Vagina (tissue), 2 donors: ENCODE measurements around the gene CISTR. TPM values are rescaled to one million over a fixed set of nuclear protein-coding genes. Genes with fewer than 3 reads are reported as not detected.
A peak's percentile ranks its signal among the peaks of the same experiment; 100 is the strongest.

Experiments used
- DNase-seq, 2 donors: peaks; one replicate each; pipeline ENCODE4 v3.0.0-alpha.2; 2017; ENCODE audit errors: extremely low spot score in 2 of 2
- H3K27ac ChIP-seq: fragments of 200-600 bp; sonication (generic); one replicate; pipeline ENCODE4 v1.5.1; 2019
- H3K27me3 ChIP-seq: fragments of 200-600 bp; sonication (generic); one replicate; pipeline ENCODE4 v1.5.1; 2019
- H3K36me3 ChIP-seq, 2 donors: fragments of 200-600 bp; sonication (generic); one replicate each; pipeline ENCODE4 v1.5.1; 2017 to 2019
- H3K4me1 ChIP-seq: fragments of 200-600 bp; sonication (generic); one replicate; pipeline ENCODE4 v1.5.1; 2019
- H3K4me3 ChIP-seq, 2 donors: fragments of 200-600 bp; sonication (generic); 1 replicate in 1 of 2; 2 replicates in 1 of 2; pipeline ENCODE4 v1.5.1; 2016 to 2019
- H3K9me3 ChIP-seq: fragments of 200-600 bp; sonication (generic); one replicate; pipeline ENCODE4 v1.5.1; 2019
- POLR2A ChIP-seq, 2 donors: fragments of 450-650 bp; IDR thresholded peaks; one replicate each; pipeline ENCODE4 v1.6.1; 2017; ENCODE audit warnings: antibody characterized with exemption in 2 of 2, mild to moderate bottlenecking in 2 of 2, moderate library complexity in 2 of 2
- POLR2AphosphoS5 ChIP-seq, 2 donors: sonication (generic); formaldehyde crosslinking; IDR thresholded peaks; one replicate each; pipeline ENCODE4 v1.9.0; 2017; ENCODE audit warnings: antibody characterized with exemption in 2 of 2, mild to moderate bottlenecking in 2 of 2, low read depth in 1 of 2; ENCODE audit not compliant: insufficient read depth in 1 of 2
- intact Hi-C: fragments of 100-400 bp; cut with DNase I; formaldehyde crosslinking; loops from one replicate; pipeline ENCODE4 v1.15.1; 2023
- total RNA-seq: library from RNA; depleted of rRNA; stranded (reverse); fragments of >200 nt; gene quantifications from one replicate; pipeline ENCODE4 v1.2.3, GENCODE V29; 2016
- TF ChIP-seq, protein P1 (sequence below), 3 experiments: fragments of 450-650 bp in 2 of 3; fragments of 200-600 bp in 1 of 3; sonication (generic) in 1 of 3; IDR thresholded peaks; one replicate each; pipeline ENCODE4 v1.5.1; 2017 to 2019; ENCODE audit warnings: antibody characterized with exemption in 3 of 3, mild to moderate bottlenecking in 2 of 3, moderate library complexity in 2 of 3

Gene CISTR
- total RNA-seq, 1 donor from 2014 or later = not detected

DNA sequence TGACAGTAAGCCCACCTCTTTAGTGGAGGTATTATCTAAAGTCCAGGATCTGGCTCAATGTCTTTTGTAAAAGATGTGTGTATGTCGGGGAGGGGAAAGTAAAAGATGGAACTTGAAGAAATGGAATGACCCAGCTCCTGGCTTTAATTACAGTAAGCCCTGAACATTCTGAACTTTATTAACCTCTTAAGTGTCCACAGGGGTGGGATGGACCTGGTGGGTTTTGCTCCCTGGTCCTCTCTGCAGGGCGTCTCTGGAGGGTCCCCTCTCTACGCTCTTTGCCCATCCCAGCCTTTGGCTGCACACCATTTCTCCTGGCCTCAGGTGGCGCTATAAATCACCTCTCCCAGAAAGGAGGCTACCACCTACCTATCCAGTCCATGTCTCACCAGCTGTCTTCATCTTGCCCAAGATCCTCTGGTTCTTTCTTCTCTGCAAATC is 3.7 kb upstream of the CISTR start:
- DNase-seq = no peak
- H3K27me3 ChIP-seq = no peaks in the 10 kb centered on the region

DNA sequence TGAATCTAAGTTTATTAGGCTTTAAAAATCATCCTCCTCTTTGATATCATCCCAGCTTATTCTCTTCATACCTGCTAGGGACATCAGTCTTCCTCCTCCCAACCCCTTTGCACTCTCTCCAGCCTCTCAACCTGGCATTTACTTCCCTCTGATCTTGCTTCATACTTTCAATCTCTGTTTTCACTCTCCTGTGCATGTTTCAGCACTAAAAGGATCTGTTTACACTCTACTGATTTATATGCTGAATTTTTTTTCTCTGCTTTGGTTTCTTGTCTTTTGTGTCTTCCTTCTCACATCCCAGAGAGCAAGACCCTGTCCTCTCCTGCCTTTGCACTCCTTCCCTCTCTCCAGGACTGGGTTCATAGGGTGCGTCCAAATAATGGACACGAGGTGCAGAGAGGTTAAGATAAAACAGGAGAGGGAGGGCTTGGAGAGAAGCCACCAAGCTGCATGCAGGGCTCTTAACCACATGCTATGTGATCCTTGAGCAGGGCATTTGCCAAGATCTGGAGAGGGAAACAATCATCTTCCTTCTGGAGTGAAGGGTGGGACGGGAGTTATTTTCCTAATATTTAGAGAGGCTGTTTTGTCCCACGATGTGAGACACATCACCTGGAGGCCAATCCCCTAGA is 3.0 kb upstream of the CISTR start:
- intact Hi-C loops = no loop called here
- Histone ChIP-seq H3K4me3 (no peak overlapping the region), H3K36me3 (no peaks in the 10 kb centered on the region), H3K9me3 (no peaks in the 10 kb centered on the region), H3K27ac (no peak overlapping the region), H3K27me3 (no peaks in the 10 kb centered on the region), H3K4me1 (peaks cover 25% of the 10 kb centered on the region)
- no peak for DNase-seq
- TF ChIP-seq POLR2AphosphoS5 (IDR thresholded peaks at IDR 0.05; ENCODE audit: insufficient read depth in 1 of 2, low read depth in 1 of 2) (no peak), POLR2A (IDR thresholded peaks at IDR 0.05) (no peak)
- TF ChIP-seq, protein P1, sequence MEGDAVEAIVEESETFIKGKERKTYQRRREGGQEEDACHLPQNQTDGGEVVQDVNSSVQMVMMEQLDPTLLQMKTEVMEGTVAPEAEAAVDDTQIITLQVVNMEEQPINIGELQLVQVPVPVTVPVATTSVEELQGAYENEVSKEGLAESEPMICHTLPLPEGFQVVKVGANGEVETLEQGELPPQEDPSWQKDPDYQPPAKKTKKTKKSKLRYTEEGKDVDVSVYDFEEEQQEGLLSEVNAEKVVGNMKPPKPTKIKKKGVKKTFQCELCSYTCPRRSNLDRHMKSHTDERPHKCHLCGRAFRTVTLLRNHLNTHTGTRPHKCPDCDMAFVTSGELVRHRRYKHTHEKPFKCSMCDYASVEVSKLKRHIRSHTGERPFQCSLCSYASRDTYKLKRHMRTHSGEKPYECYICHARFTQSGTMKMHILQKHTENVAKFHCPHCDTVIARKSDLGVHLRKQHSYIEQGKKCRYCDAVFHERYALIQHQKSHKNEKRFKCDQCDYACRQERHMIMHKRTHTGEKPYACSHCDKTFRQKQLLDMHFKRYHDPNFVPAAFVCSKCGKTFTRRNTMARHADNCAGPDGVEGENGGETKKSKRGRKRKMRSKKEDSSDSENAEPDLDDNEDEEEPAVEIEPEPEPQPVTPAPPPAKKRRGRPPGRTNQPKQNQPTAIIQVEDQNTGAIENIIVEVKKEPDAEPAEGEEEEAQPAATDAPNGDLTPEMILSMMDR (IDR thresholded peaks at IDR 0.05) = no peak

More for the DNA sequence above, 3.7 kb upstream of the CISTR start:
- Histone ChIP-seq H3K27ac (no peak overlapping the region), H3K9me3 (no peaks in the 10 kb centered on the region), H3K4me1 (peaks cover 23% of the 10 kb centered on the region), H3K4me3 (no peak overlapping the region), H3K36me3 (no peaks in the 10 kb centered on the region)
- TF ChIP-seq POLR2AphosphoS5 (IDR thresholded peaks at IDR 0.05; ENCODE audit: insufficient read depth in 1 of 2, low read depth in 1 of 2) (no peak), POLR2A (IDR thresholded peaks at IDR 0.05) (no peak)
- TF ChIP-seq, protein P1 (IDR thresholded peaks at IDR 0.05) = no peak
- intact Hi-C loops = no loop called here

DNA sequence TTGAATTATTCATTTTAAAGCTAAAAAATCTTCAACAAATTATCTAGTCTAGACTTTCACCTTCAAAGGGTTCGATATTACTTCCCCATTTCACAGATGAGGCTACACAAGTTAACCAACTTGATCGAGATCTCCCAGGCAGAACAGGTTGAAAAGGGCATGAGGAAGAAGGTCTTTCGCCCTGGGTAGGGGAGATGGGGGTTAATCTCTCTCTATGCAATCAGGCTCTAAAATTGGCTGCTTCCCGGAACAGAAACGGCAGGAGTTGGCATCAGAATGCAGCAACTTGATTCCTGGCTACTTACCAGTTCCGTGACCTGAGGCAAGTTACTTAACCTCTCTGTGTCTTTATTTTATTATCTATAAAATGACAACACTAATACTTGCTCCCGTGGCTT is 2.4 kb upstream of the CISTR start:
- H3K4me1 ChIP-seq = peaks cover 25% of the 10 kb centered on the region
- no peak overlapping the region for H3K27ac ChIP-seq
- TF ChIP-seq POLR2A (IDR thresholded peaks at IDR 0.05) (no peak), POLR2AphosphoS5 (IDR thresholded peaks at IDR 0.05; ENCODE audit: insufficient read depth in 1 of 2, low read depth in 1 of 2) (no peak)
- TF ChIP-seq, protein P1 (IDR thresholded peaks at IDR 0.05) = no peak
- H3K36me3 ChIP-seq = no peaks in the 10 kb centered on the region
- H3K4me3 ChIP-seq = no peak overlapping the region
- H3K9me3 ChIP-seq = no peaks in the 10 kb centered on the region
- intact Hi-C loops = no loop called here
- no peak for DNase-seq
- no peaks in the 10 kb centered on the region for H3K27me3 ChIP-seq

DNA sequence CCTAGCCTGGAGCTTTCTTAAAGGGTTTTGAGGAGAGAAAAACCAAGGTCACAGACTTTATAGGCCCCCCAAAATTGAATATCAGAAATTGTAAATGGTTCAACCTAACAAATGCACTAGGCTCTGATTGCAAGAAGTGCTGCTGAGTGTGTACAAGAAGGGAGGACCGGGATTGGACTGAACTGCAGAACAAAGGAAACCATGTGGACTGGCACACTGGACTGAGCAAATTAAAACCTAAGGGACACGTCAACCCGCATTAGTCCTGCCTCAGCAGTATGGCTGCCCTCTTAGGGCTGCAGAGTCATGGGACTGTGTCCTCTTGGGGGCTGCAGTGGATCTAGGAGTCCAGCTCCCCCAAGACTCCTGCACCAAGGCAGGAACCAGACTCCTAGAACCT is 842 bp upstream of the CISTR start:
- no peaks in the 10 kb centered on the region for H3K36me3 ChIP-seq
- intact Hi-C loops = no loop called here
- DNase-seq = no peak
- no peak for TF ChIP-seq POLR2AphosphoS5 (IDR thresholded peaks at IDR 0.05; ENCODE audit: insufficient read depth in 1 of 2, low read depth in 1 of 2)
- TF ChIP-seq POLR2A (IDR thresholded peaks at IDR 0.05) = no peak
- TF ChIP-seq, protein P1 (IDR thresholded peaks at IDR 0.05) = no peak
- H3K4me1 ChIP-seq = peaks cover 25% of the 10 kb centered on the region
- no peaks in the 10 kb centered on the region for H3K27me3 ChIP-seq
- H3K4me3 ChIP-seq = no peak overlapping the region
- H3K9me3 ChIP-seq = no peaks in the 10 kb centered on the region
- no peak overlapping the region for H3K27ac ChIP-seq

DNA sequence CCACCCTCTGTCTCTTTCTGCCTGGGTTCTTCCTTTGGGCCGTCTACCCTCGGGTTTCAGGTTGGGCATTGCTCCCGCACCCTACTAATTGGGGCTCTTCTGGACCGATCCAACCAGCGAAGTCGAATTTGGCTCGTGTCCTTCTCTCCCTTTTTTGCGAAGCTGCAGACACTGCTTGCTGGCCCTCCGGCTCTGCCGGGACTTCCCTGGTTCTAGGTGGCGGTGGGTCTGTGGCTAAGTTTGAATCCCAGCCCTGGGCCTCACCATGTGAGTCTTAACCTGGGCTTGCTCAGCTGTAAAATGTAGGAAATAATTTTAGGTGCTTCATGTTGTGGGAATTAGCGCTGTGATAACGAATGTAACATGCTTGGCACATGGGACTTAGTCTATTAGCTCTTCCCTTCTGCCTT is 418 bp upstream of the CISTR start:
- intact Hi-C loops = no loop called here
- DNase-seq = no peak
- TF ChIP-seq POLR2A (IDR thresholded peaks at IDR 0.05) (no peak), POLR2AphosphoS5 (IDR thresholded peaks at IDR 0.05; ENCODE audit: insufficient read depth in 1 of 2, low read depth in 1 of 2) (no peak)
- TF ChIP-seq, protein P1 (IDR thresholded peaks at IDR 0.05) = no peak
- H3K27me3 ChIP-seq = no peaks in the 10 kb centered on the region
- H3K36me3 ChIP-seq = no peaks in the 10 kb centered on the region
- no peaks in the 10 kb centered on the region for H3K9me3 ChIP-seq
- H3K4me3 ChIP-seq = peak overlapping the region; percentile 50 to 63
- H3K4me1 ChIP-seq = peaks cover 23% of the 10 kb centered on the region
- H3K27ac ChIP-seq = no peak overlapping the region
